ENCODE data around the gene TACR1. TPM values are rescaled to one million over a fixed set of nuclear protein-coding genes. Genes with fewer than 3 reads are reported as not detected.

Gene TACR1
- total RNA-seq, 1 donor from 2014 or later, result 1.0 TPM

GRCh38 chr2:75047189-75047991 is 151.9 kb downstream of the TACR1 start:
- Mint-ChIP-seq H3K4me3 (ENCODE audit: unreplicated experiment) (no peak overlapping the region), H3K4me1 (ENCODE audit: unreplicated experiment) (no peaks in the 10 kb centered on the region), H3K36me3 (ENCODE audit: low read depth, unreplicated experiment) (no peaks in the 10 kb centered on the region), H3K27ac (ENCODE audit: unreplicated experiment) (no peak overlapping the region), H3K27me3 (ENCODE audit: unreplicated experiment) (peaks cover 2% of the 10 kb centered on the region), H3K9me3 (ENCODE audit: unreplicated experiment) (no peaks in the 10 kb centered on the region)
- no peak for TF ChIP-seq CTCF (IDR thresholded peaks at IDR 0.05; ENCODE audit: unreplicated experiment)
- DNase-seq (ENCODE audit: low spot score), result no peak

GRCh38 chr2:75045526-75046050 is 153.7 kb downstream of the TACR1 start:
- peaks cover 2% of the 10 kb centered on the region for H3K27me3 Mint-ChIP-seq (ENCODE audit: unreplicated experiment)
- H3K4me3 Mint-ChIP-seq (ENCODE audit: unreplicated experiment), result no peak overlapping the region
- no peaks in the 10 kb centered on the region for H3K36me3 Mint-ChIP-seq (ENCODE audit: low read depth, unreplicated experiment)
- no peak for DNase-seq (ENCODE audit: low spot score)
- H3K9me3 Mint-ChIP-seq (ENCODE audit: unreplicated experiment), result no peaks in the 10 kb centered on the region
- no peak for TF ChIP-seq CTCF (IDR thresholded peaks at IDR 0.05; ENCODE audit: unreplicated experiment)
- no peak overlapping the region for H3K27ac Mint-ChIP-seq (ENCODE audit: unreplicated experiment)
- peaks cover 6% of the 10 kb centered on the region for H3K4me1 Mint-ChIP-seq (ENCODE audit: unreplicated experiment)

- Mint-ChIP-seq H3K9me3 (ENCODE audit: unreplicated experiment) (no peaks in the 10 kb centered on the region), H3K27ac (ENCODE audit: unreplicated experiment) (peak overlapping the region; percentile 40), H3K27me3 (ENCODE audit: unreplicated experiment) (peaks cover 2% of the 10 kb centered on the region), H3K4me1 (ENCODE audit: unreplicated experiment) (peaks cover 6% of the 10 kb centered on the region), H3K36me3 (ENCODE audit: low read depth, unreplicated experiment) (no peaks in the 10 kb centered on the region), H3K4me3 (ENCODE audit: unreplicated experiment) (no peak overlapping the region)
- TF ChIP-seq CTCF (IDR thresholded peaks at IDR 0.05; ENCODE audit: unreplicated experiment), result no peak
- no peak for DNase-seq (ENCODE audit: low spot score)
Observed at GRCh38 chr2:75044291-75044690, 155.0 kb downstream of the TACR1 start.

GRCh38 chr2:75042823-75043222 is 156.5 kb downstream of the TACR1 start:
- peaks cover 6% of the 10 kb centered on the region for H3K4me1 Mint-ChIP-seq (ENCODE audit: unreplicated experiment)
- no peak overlapping the region for H3K27ac Mint-ChIP-seq (ENCODE audit: unreplicated experiment)
- H3K27me3 Mint-ChIP-seq (ENCODE audit: unreplicated experiment), result no peaks in the 10 kb centered on the region

More at GRCh38 chr2:75042823-75043222, 156.5 kb downstream of the TACR1 start:
- TF ChIP-seq CTCF (IDR thresholded peaks at IDR 0.05; ENCODE audit: unreplicated experiment), result no peak
- H3K36me3 Mint-ChIP-seq (ENCODE audit: low read depth, unreplicated experiment), result no peaks in the 10 kb centered on the region
- DNase-seq (ENCODE audit: low spot score), result no peak
- no peaks in the 10 kb centered on the region for H3K9me3 Mint-ChIP-seq (ENCODE audit: unreplicated experiment)
- no peak overlapping the region for H3K4me3 Mint-ChIP-seq (ENCODE audit: unreplicated experiment)
